Urinary bladder (tissue), 4 donors: ENCODE results near the gene NRXN3. TPM values are rescaled to one million over a fixed set of nuclear protein-coding genes. Genes with fewer than 3 reads are reported as not detected.

Source experiments
- DNase-seq: peaks from one replicate; pipeline ENCODE4 v3.0.0-alpha.2; 2015; ENCODE audit errors: extremely low spot score
- H3K27ac ChIP-seq: one replicate; pipeline ENCODE4 v1.5.1; 2013; ENCODE audit warnings: low read depth, mild to moderate bottlenecking, moderate library complexity
- H3K36me3 ChIP-seq: one replicate; pipeline ENCODE4 v1.6.1; 2013; ENCODE audit warnings: mild to moderate bottlenecking, moderate library complexity; ENCODE audit not compliant: insufficient read depth
- H3K4me1 ChIP-seq: one replicate; pipeline ENCODE4 v1.6.1; 2013; ENCODE audit warnings: mild to moderate bottlenecking, moderate library complexity; ENCODE audit not compliant: insufficient read depth
- H3K4me3 ChIP-seq: one replicate; pipeline ENCODE4 v1.5.1; 2013; ENCODE audit warnings: low read depth, low read length
- WGBS: extraction: QIAGEN DNeasy Blood & Tissue Kit; methylation state at CpG from one replicate; pipeline ENCODE4 v1.1.7; 2013; 5-methylcytosine and 5-hydroxymethylcytosine counted together
- polyA plus RNA-seq: library from polyadenylated mRNA; stranded (reverse); fragments of 200-250 nt; gene quantifications from one replicate; pipeline ENCODE4 v1.2.3, GENCODE V29; 2013
- total RNA-seq: library from RNA; depleted of rRNA; stranded (reverse); fragments of >200 nt; gene quantifications from one replicate; pipeline ENCODE4 v1.2.3, GENCODE V29; 2014
- donor health status: healthy with polysubstance abuse.
- donor health status: healthy.

NRXN3 gene
- total and polyA plus RNA-seq, 2 donors, result 3.9 to 6.7 TPM

GRCh38 chr14:79325071-79325470 is 1154.9 kb downstream of the NRXN3 start:
- Histone ChIP-seq H3K4me1 (peaks cover 1% of the 10 kb centered on the region), H3K4me3 (no peak overlapping the region), H3K27ac (no peak overlapping the region), H3K36me3 (no peaks in the 10 kb centered on the region)
- WGBS, result 41% methylated on average over 2 of the region's 2 CpGs
- DNase-seq, result no peak

GRCh38 chr14:79325557-79325956 is 1155.4 kb downstream of the NRXN3 start:
- 87% methylated on average over 3 of the region's 3 CpGs for WGBS

DNA sequence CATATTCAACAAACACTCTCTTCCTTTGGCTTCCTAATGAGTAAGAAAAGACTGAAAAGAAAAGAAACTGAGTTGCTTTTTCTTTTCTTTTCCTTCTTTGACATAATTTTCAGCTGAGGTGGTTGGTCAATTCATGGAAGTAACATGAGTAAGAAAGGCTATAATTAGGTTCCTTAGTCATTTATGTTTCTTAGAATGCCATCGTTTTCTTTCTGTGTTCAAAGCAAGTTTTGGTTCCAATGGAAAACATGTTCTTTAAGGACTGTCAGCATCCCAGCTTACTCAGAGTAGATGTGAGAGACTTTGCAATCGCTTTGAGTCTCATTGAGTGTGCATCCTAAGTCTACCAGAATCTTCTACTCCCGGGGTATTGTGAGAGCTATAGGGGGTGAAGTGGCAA is 1158.7 kb downstream of the NRXN3 start:
- DNase-seq, result no peak
- Histone ChIP-seq H3K36me3 (no peaks in the 10 kb centered on the region), H3K4me1 (peaks cover 1% of the 10 kb centered on the region), H3K4me3 (no peak overlapping the region), H3K27ac (no peak overlapping the region)
- 82% methylated on average over 3 of the region's 3 CpGs for WGBS

More at GRCh38 chr14:79325557-79325956, 1155.4 kb downstream of the NRXN3 start:
- Histone ChIP-seq H3K4me3 (no peak overlapping the region), H3K36me3 (no peaks in the 10 kb centered on the region), H3K4me1 (peaks cover 1% of the 10 kb centered on the region), H3K27ac (no peak overlapping the region)
- no peak for DNase-seq

DNA sequence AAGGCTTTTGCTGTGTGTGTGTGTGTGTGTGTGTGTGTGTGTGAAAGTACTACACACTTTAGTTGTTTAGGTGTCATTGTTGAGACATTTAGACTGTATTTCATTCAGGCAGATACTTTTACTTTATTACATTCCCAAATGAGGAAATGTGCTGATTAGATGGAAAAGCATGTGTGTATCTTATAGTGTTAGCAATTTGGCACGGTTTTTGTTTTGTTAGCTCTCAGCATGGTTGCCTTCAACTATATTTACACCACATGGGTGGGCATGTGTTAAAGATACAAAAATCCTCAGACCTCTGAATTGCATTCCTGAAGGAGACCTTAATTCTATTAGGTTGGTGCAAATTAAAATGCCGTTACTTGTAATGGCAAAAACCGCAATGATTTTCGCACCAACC is 1161.7 kb downstream of the NRXN3 start:
- no peak overlapping the region for H3K4me3 ChIP-seq
- DNase-seq, result no peak
- WGBS, result 77% methylated on average over 4 of the region's 4 CpGs
- no peak overlapping the region for H3K27ac ChIP-seq
- no peaks in the 10 kb centered on the region for H3K4me1 ChIP-seq
- no peaks in the 10 kb centered on the region for H3K36me3 ChIP-seq

DNA sequence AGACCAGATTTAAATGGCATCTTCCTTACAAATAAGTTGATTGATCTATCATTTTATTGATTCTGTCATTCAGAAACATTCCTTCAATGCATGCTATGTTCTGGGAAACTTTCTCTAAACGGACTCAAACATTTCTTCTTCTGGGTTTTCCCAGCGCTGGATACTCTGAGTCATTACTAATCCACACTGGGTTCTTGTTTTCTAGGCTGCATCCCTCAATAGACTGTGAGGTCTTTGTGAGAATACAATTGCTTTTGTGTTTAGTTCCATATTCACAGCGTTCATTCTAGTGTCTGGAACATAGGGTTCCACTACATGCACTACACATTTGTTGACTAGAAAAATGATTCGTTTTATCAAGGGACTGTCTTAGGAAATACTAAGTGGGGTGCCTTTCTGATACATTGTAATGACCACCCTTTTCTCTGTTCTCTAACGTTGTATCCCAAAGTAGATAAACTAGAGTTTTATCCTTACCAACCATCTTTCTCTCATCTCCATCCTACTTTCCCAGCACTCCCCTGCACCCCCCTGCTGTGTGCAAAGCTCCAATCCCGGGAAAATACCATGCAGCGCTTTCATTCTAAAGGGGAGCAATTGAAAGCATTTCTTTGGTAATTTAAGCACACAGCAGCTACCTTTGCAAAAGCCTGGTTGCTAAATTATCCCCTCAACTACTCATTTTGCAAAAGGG is 1162.5 kb downstream of the NRXN3 start:
- H3K4me1 ChIP-seq, result no peaks in the 10 kb centered on the region
- 42% methylated on average over 7 of the region's 7 CpGs for WGBS
- no peak overlapping the region for H3K27ac ChIP-seq

GRCh38 chr14:79333198-79333546 is 1163.0 kb downstream of the NRXN3 start:
- no peak overlapping the region for H3K27ac ChIP-seq
- H3K4me1 ChIP-seq, result no peaks in the 10 kb centered on the region
- DNase-seq, result no peak
- H3K36me3 ChIP-seq, result no peaks in the 10 kb centered on the region
- H3K4me3 ChIP-seq, result no peak overlapping the region
- WGBS, result 33% methylated on average over 1 of the region's 1 CpG

More for the DNA sequence above, 1162.5 kb downstream of the NRXN3 start:
- no peak overlapping the region for H3K4me3 ChIP-seq
- DNase-seq, result no peak
- H3K36me3 ChIP-seq, result no peaks in the 10 kb centered on the region

DNA sequence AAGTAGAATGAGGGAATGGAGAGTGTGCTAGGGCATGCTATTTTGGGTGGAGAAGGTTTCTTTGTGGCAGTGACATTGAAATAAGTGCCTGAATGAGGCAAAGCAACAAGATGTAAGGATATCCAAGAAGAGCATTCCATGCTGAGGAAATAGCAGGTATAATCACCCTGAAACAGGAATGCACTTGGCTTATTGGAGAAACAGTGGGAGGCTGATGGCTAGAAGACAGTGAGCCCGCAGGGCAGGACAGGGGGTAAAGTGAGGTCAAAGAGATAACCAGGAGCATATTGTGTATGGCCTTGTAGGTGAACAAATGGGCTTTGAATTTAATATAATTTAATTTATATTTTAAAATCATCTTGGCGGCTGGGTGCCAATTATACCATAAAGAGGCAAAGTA is 1164.1 kb downstream of the NRXN3 start:
- no peaks in the 10 kb centered on the region for H3K36me3 ChIP-seq
- H3K27ac ChIP-seq, result no peak overlapping the region
- 88% methylated on average over 2 of the region's 2 CpGs for WGBS
- no peak overlapping the region for H3K4me3 ChIP-seq
- no peaks in the 10 kb centered on the region for H3K4me1 ChIP-seq
- DNase-seq, result no peak

DNA sequence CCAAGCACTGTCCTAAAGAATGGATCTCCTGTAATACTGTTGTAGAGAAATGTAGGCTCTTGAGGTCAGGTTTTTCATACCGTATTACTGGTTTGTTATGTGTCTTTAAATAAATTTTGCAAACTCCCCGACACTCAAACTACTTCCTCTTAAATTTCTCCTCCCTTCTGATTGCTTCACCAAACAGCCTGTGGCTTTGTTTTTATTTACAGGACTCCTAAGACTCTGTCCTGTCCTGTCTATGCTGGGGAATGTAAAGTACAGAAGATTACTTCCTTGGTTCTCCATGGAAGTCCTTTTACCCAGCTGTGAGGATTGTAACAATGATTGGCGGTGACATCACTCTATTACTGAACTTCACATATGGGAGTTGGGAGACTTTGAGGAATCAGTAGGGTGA is 1167.6 kb downstream of the NRXN3 start:
- WGBS, result 77% methylated on average over 3 of the region's 3 CpGs
- DNase-seq, result no peak
- no peak overlapping the region for H3K27ac ChIP-seq

GRCh38 chr14:79342942-79343341 is 1172.8 kb downstream of the NRXN3 start:
- Histone ChIP-seq H3K4me1 (no peaks in the 10 kb centered on the region), H3K27ac (no peak overlapping the region), H3K36me3 (no peaks in the 10 kb centered on the region), H3K4me3 (no peak overlapping the region)
- WGBS, result 77% methylated on average over 5 of the region's 5 CpGs
- DNase-seq, result no peak

More for the DNA sequence above, 1167.6 kb downstream of the NRXN3 start:
- no peaks in the 10 kb centered on the region for H3K36me3 ChIP-seq
- H3K4me3 ChIP-seq, result no peak overlapping the region
- no peaks in the 10 kb centered on the region for H3K4me1 ChIP-seq

- H3K4me3 ChIP-seq, result no peak overlapping the region
- H3K36me3 ChIP-seq, result no peaks in the 10 kb centered on the region
- WGBS, result 55% methylated on average over 3 of the region's 3 CpGs
- no peak for DNase-seq
- H3K4me1 ChIP-seq, result no peaks in the 10 kb centered on the region
- no peak overlapping the region for H3K27ac ChIP-seq
These were observed 1180.8 kb downstream of the NRXN3 start for GRCh38 chr14:79351011-79351410.

GRCh38 chr14:79352076-79352630 is 1182.0 kb downstream of the NRXN3 start:
- no peaks in the 10 kb centered on the region for H3K4me1 ChIP-seq
- H3K27ac ChIP-seq, result no peak overlapping the region
- DNase-seq, result no peak
- 32% methylated on average over 3 of the region's 3 CpGs for WGBS
- no peaks in the 10 kb centered on the region for H3K36me3 ChIP-seq
- no peak overlapping the region for H3K4me3 ChIP-seq

GRCh38 chr14:79354336-79354735 is 1184.2 kb downstream of the NRXN3 start:
- no peak overlapping the region for H3K27ac ChIP-seq

GRCh38 chr14:79356040-79356439 is 1185.9 kb downstream of the NRXN3 start:
- Histone ChIP-seq H3K4me1 (no peaks in the 10 kb centered on the region), H3K27ac (no peak overlapping the region), H3K4me3 (no peak overlapping the region), H3K36me3 (no peaks in the 10 kb centered on the region)
- WGBS, result 85% methylated on average over 2 of the region's 2 CpGs
- DNase-seq, result no peak

More at GRCh38 chr14:79354336-79354735, 1184.2 kb downstream of the NRXN3 start:
- Histone ChIP-seq H3K4me1 (no peaks in the 10 kb centered on the region), H3K36me3 (no peaks in the 10 kb centered on the region), H3K4me3 (no peak overlapping the region)
- no peak for DNase-seq
- WGBS, result 71% methylated on average over 1 of the region's 1 CpG

- Histone ChIP-seq H3K4me3 (no peak overlapping the region), H3K4me1 (no peaks in the 10 kb centered on the region), H3K27ac (no peak overlapping the region), H3K36me3 (no peaks in the 10 kb centered on the region)
- DNase-seq, result no peak
- WGBS, result 69% methylated on average over 2 of the region's 2 CpGs
These were observed 1187.1 kb downstream of the NRXN3 start for GRCh38 chr14:79357307-79357706.
